SK-N-SH (cell line): ENCODE measurements around the gene PIK3R3. TPM values are rescaled to one million over a fixed set of nuclear protein-coding genes. Genes with fewer than 3 reads are reported as not detected.

ENCODE experiments used
- CTCF ChIA-PET: fragments of 300-600, 350-600 bp; formaldehyde crosslinking; extraction: SDS; loops from one replicate; lab custom pipeline; 2021; lab: Yijun Ruan, JAX
- POLR2A ChIA-PET: fragments of 350-600 bp; sonication (Branson Sonifier 250); formaldehyde crosslinking; extraction: SDS; loops from one replicate; lab custom pipeline; 2020; ENCODE audit warnings: antibody characterized with exemption, inconsistent platforms; lab: Yijun Ruan, JAX
- DNase-seq: peaks from one replicate; pipeline ENCODE4 v3.0.0; 2012
- H2AFZ ChIP-seq: fragments of 200-600 bp; sonication (generic); 2 replicates; pipeline ENCODE4 v1.8.1; 2016; ENCODE audit warnings: antibody characterized with exemption, mild to moderate bottlenecking, low read depth
- H3F3A ChIP-seq: fragments of 200-600 bp; sonication (generic); replicated peaks from 2 replicates; pipeline ENCODE3; 2016; ENCODE audit warnings: antibody characterized with exemption, mild to moderate bottlenecking; ENCODE audit not compliant: insufficient read depth
- H3K27ac ChIP-seq, 2 experiments: fragments of 200-500 bp in 1 of 2; fragments of 200-600 bp in 1 of 2; sonication (Bioruptor generic) in 1 of 2; sonication (generic), shearing (Covaris generic) in 1 of 2; 2 replicates each; pipeline versions ENCODE4 v1.5.1 to v1.6.1; 2014 to 2016; ENCODE audit warnings: low read depth in 2 of 2, inconsistent platforms in 1 of 2, low read length in 1 of 2, mild to moderate bottlenecking in 1 of 2, mixed read lengths in 1 of 2
- H3K27me3 ChIP-seq: fragments of 200-600 bp; sonication (generic), shearing (Covaris generic); 2 replicates; pipeline ENCODE4 v1.6.1; 2016; ENCODE audit warnings: mixed run types; ENCODE audit not compliant: insufficient read depth
- H3K36me3 ChIP-seq, 2 experiments: fragments of 200-500 bp in 1 of 2; fragments of 200-600 bp in 1 of 2; sonication (Bioruptor generic) in 1 of 2; sonication (generic) in 1 of 2; replicated peaks in 1 of 2; 2 replicates each; pipeline versions ENCODE3 to v1.5.1; 2014 to 2016; ENCODE audit warnings: low read length in 1 of 2, mild to moderate bottlenecking in 1 of 2; ENCODE audit not compliant: insufficient read depth in 2 of 2, control insufficient read depth in 1 of 2
- H3K4me1 ChIP-seq, 2 experiments: fragments of 200-500 bp in 1 of 2; fragments of 200-600 bp in 1 of 2; sonication (Bioruptor generic) in 1 of 2; sonication (generic), shearing (Covaris generic) in 1 of 2; 2 replicates each; pipeline versions ENCODE4 v1.5.1 to v1.6.1; 2014 to 2016; ENCODE audit warnings: low read depth in 1 of 2, low read length in 1 of 2, mixed run types in 1 of 2; ENCODE audit not compliant: insufficient read depth in 2 of 2, control insufficient read depth in 1 of 2
- H3K4me2 ChIP-seq: fragments of 200-600 bp; sonication (generic), shearing (Covaris generic); 2 replicates; pipeline ENCODE4 v1.6.1; 2017; ENCODE audit warnings: mixed run types
- H3K4me3 ChIP-seq, 2 experiments: fragments of 200-500 bp in 1 of 2; fragments of 200-600 bp in 1 of 2; sonication (Bioruptor generic) in 1 of 2; sonication (generic), shearing (Covaris generic) in 1 of 2; 2 replicates each; pipeline versions ENCODE4 v1.5.1 to v1.8.1; 2014 to 2016; ENCODE audit warnings: low read depth in 2 of 2, inconsistent platforms in 1 of 2, low read length in 1 of 2, mild to moderate bottlenecking in 1 of 2, mixed read lengths in 1 of 2, moderate library complexity in 1 of 2
- H3K79me2 ChIP-seq: fragments of 200-600 bp; sonication (generic); 2 replicates; pipeline ENCODE4 v1.8.1; 2017; ENCODE audit warnings: mild to moderate bottlenecking; ENCODE audit not compliant: insufficient read depth
- H3K9ac ChIP-seq: fragments of 200-600 bp; sonication (generic); 2 replicates; pipeline ENCODE4 v1.6.1; 2017; ENCODE audit warnings: mixed run types
- H3K9me2 ChIP-seq: fragments of 200-600 bp; sonication (generic); 2 replicates; pipeline ENCODE4 v1.6.1; 2017; ENCODE audit warnings: mixed run types
- H3K9me3 ChIP-seq: fragments of 200-600 bp; sonication (generic); 2 replicates; pipeline ENCODE4 v1.6.1; 2017; ENCODE audit warnings: mixed run types, mild to moderate bottlenecking, moderate library complexity
- H4K20me1 ChIP-seq: fragments of 200-600 bp; sonication (generic); 2 replicates; pipeline ENCODE4 v1.6.1; 2017; ENCODE audit warnings: mild to moderate bottlenecking, mixed run types; ENCODE audit not compliant: insufficient read depth
- CHD2 ChIP-seq: fragments of 150-350 bp; IDR thresholded peaks from 2 replicates; pipeline ENCODE4 v1.6.1; 2018; ENCODE audit warnings: low read length; ENCODE audit not compliant: partially characterized antibody
- EP300 ChIP-seq, 2 experiments: IDR thresholded peaks; 2 replicates each; pipeline versions ENCODE4 v1.4.0 to v1.6.1; 2012; ENCODE audit warnings: borderline replicate concordance in 1 of 2, low read depth in 1 of 2, low read length in 1 of 2
- EZH2phosphoT487 ChIP-seq: fragments of 200-600 bp; sonication (generic); IDR thresholded peaks from 2 replicates; pipeline ENCODE4 v1.6.1; 2017; ENCODE audit warnings: low read depth, mixed run types, mild to moderate bottlenecking, antibody characterized with exemption, moderate library complexity, borderline replicate concordance
- FOSL2 ChIP-seq: IDR thresholded peaks from 2 replicates; pipeline ENCODE4 v1.4.0; 2012; ENCODE audit warnings: low read depth, mild to moderate bottlenecking, moderate library complexity, borderline replicate concordance
- FOXM1 ChIP-seq: IDR thresholded peaks from 2 replicates; pipeline ENCODE4 v1.4.0; 2012; ENCODE audit warnings: low read depth, mild to moderate bottlenecking
- GABPA ChIP-seq: IDR thresholded peaks from 2 replicates; pipeline ENCODE4 v1.4.0; 2012; ENCODE audit warnings: low read depth, mild to moderate bottlenecking
- MXI1 ChIP-seq: IDR thresholded peaks from 2 replicates; pipeline ENCODE4 v1.6.1; 2012; ENCODE audit warnings: mild to moderate bottlenecking, low read depth, low read length, improper control_type of control experiment
- PBX3 ChIP-seq: IDR thresholded peaks from 2 replicates; pipeline ENCODE4; 2012
- POLR2AphosphoS5 ChIP-seq: IDR thresholded peaks from 2 replicates; pipeline ENCODE4 v1.6.1; 2012; ENCODE audit warnings: low read depth, low read length
- RAD21 ChIP-seq: IDR thresholded peaks from 2 replicates; pipeline ENCODE4 v1.6.1; 2012; ENCODE audit warnings: mild to moderate bottlenecking, low read length
- REST ChIP-seq: IDR thresholded peaks from 2 replicates; pipeline ENCODE4 v1.6.1; 2012; ENCODE audit warnings: mild to moderate bottlenecking, low read depth, low read length, moderate library complexity
- TAF1 ChIP-seq: IDR thresholded peaks from 2 replicates; pipeline ENCODE4 v1.6.1; 2012; ENCODE audit warnings: low read depth, mild to moderate bottlenecking, low read length, moderate library complexity, borderline replicate concordance
- TCF12 ChIP-seq: IDR thresholded peaks from 2 replicates; pipeline ENCODE4 v1.4.0; 2012
- TEAD4 ChIP-seq: IDR thresholded peaks from 2 replicates; pipeline ENCODE4 v1.4.0; 2012; ENCODE audit warnings: mild to moderate bottlenecking, borderline replicate concordance; ENCODE audit not compliant: insufficient read depth
- USF2 ChIP-seq: fragments of 150-350 bp; IDR thresholded peaks from 2 replicates; pipeline ENCODE4 v1.6.1; 2017; ENCODE audit warnings: antibody characterized with exemption, low read length, low read depth, borderline replicate concordance
- YY1 ChIP-seq: IDR thresholded peaks from 2 replicates; pipeline ENCODE4 v1.4.0; 2012; ENCODE audit warnings: low read depth, mild to moderate bottlenecking
- WGBS: methylation state at CpG from one replicate; pipeline ENCODE4 v1.1.6; 2017; ENCODE audit warnings: low lambda C conversion rate; 5-methylcytosine and 5-hydroxymethylcytosine counted together
- polyA plus RNA-seq, 3 experiments: library from polyadenylated mRNA; depleted of rRNA; stranded (reverse); fragments of >200 nt; gene quantifications; 2 replicates each; pipeline ENCODE4 v1.2.3, GENCODE V29; 2012
- TF ChIP-seq, protein P1 (sequence below): fragments of 150-350 bp; IDR thresholded peaks from 2 replicates; pipeline ENCODE4 v1.6.1; 2016; ENCODE audit warnings: mild to moderate bottlenecking, low read depth, low read length

PIK3R3 gene
- polyA plus RNA-seq, 1 of the 3 experiments (the other 2 are of a cell fraction): 4.0 TPM

DNA sequence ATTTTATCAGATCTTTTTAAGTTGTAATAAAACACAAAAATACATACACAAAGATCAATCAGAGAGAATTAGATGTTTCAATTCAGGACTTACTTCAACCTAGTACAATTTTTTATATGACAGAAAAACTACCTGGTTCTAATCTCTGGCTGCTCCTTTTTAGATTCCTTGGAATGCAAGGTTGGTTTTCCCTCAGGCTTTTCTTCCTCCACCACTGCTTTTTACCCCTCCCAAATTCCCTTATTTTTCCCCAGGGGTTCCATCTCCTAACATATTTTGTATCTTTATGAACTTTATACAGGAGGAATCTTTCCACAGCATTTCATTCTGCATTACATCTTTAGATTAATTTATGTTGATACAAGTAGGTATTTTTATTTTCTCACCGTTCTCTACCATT, 33.2 kb downstream of the PIK3R3 start:
- no peak for DNase-seq
- no peak overlapping the region for H3K9ac ChIP-seq
- no peak overlapping the region for H2AFZ ChIP-seq
- H3K27me3 ChIP-seq: no peaks in the 10 kb centered on the region
- no peak overlapping the region for H3K27ac ChIP-seq
- ChIA-PET CTCF (no interaction called here), POLR2A (no interaction called here)
- no peak overlapping the region for H3K4me2 ChIP-seq
- H3K36me3 ChIP-seq: peaks cover 0 to 17% of the 10 kb centered on the region in 2 experiments
- H3K4me1 ChIP-seq: no peaks in the 10 kb centered on the region
- no peaks in the 10 kb centered on the region for H3K9me2 ChIP-seq
- TF ChIP-seq REST: no peak
- TF ChIP-seq RAD21: no peak
- TF ChIP-seq, protein P1, sequence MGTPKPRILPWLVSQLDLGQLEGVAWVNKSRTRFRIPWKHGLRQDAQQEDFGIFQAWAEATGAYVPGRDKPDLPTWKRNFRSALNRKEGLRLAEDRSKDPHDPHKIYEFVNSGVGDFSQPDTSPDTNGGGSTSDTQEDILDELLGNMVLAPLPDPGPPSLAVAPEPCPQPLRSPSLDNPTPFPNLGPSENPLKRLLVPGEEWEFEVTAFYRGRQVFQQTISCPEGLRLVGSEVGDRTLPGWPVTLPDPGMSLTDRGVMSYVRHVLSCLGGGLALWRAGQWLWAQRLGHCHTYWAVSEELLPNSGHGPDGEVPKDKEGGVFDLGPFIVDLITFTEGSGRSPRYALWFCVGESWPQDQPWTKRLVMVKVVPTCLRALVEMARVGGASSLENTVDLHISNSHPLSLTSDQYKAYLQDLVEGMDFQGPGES: no peak
- no peak for TF ChIP-seq PBX3
- no peak for TF ChIP-seq TCF12
- no peak for TF ChIP-seq EP300 (IDR thresholded peaks at IDR 0.05; ENCODE audit: borderline replicate concordance in 1 of 2, low read depth in 1 of 2, low read length in 1 of 2)
- TF ChIP-seq FOXM1: no peak
- no peak for TF ChIP-seq USF2
- no peak for TF ChIP-seq YY1
- TF ChIP-seq POLR2AphosphoS5: no peak
- no peak for TF ChIP-seq MXI1
- no peak for TF ChIP-seq TEAD4
- no peak for TF ChIP-seq EZH2phosphoT487
- TF ChIP-seq TAF1: no peak
- TF ChIP-seq CHD2: no peak
- no peak for TF ChIP-seq FOSL2
- no peak for TF ChIP-seq GABPA
- no peaks in the 10 kb centered on the region for H3K9me3 ChIP-seq
- H4K20me1 ChIP-seq: no peaks in the 10 kb centered on the region
- H3K79me2 ChIP-seq: peaks cover 21% of the 10 kb centered on the region; the same call in 1 of the 2 replicates
- H3K4me3 ChIP-seq: no peak overlapping the region
- H3F3A ChIP-seq: peaks cover 7% of the 10 kb centered on the region
- 92% methylated on average over 1 of the region's 1 CpG for WGBS
